H9 (cell line): ENCODE results near the gene CNDP2. TPM values are rescaled to one million over a fixed set of nuclear protein-coding genes. Genes with fewer than 3 reads are reported as not detected.
A peak's percentile ranks its signal among the peaks of the same experiment; 100 is the strongest.

Experiments used
- DNase-seq: peaks from one replicate; pipeline ENCODE4 v3.0.0-alpha.2; 2017
- H2AFZ ChIP-seq: one replicate; pipeline ENCODE4 v1.6.1; 2013; ENCODE audit warnings: mild to moderate bottlenecking, low read length, control low read depth, moderate library complexity
- H2AK5ac ChIP-seq: 2 replicates; pipeline ENCODE4 v1.6.1; 2013; ENCODE audit warnings: low read length, control low read depth, mixed read lengths; ENCODE audit not compliant: insufficient read length
- H2BK120ac ChIP-seq: one replicate; pipeline ENCODE4 v1.6.1; 2013; ENCODE audit warnings: low read depth, mild to moderate bottlenecking, low read length, control low read depth, inconsistent platforms; ENCODE audit not compliant: poor library complexity, severe bottlenecking
- H2BK12ac ChIP-seq: 2 replicates; pipeline ENCODE4 v1.6.1; 2013; ENCODE audit warnings: low read length, control low read depth, mixed read lengths, low read depth; ENCODE audit not compliant: insufficient read length
- H2BK15ac ChIP-seq: 2 replicates; pipeline ENCODE4 v1.6.1; 2013; ENCODE audit warnings: low read depth, low read length, control low read depth
- H2BK20ac ChIP-seq: one replicate; pipeline ENCODE4 v1.6.1; 2013; ENCODE audit warnings: low read depth, mild to moderate bottlenecking, low read length, control low read depth, inconsistent platforms; ENCODE audit not compliant: poor library complexity, severe bottlenecking
- H2BK5ac ChIP-seq: 2 replicates; pipeline ENCODE4 v1.6.1; 2013; ENCODE audit warnings: low read length, control low read depth, mixed read lengths; ENCODE audit not compliant: insufficient read length
- H3K14ac ChIP-seq: 2 replicates; pipeline ENCODE4 v1.6.1; 2013; ENCODE audit warnings: low read length, control low read depth; ENCODE audit not compliant: insufficient read depth
- H3K18ac ChIP-seq: 2 replicates; pipeline ENCODE4 v1.6.1; 2013; ENCODE audit warnings: low read depth, mild to moderate bottlenecking, mixed read lengths, low read length, control low read depth; ENCODE audit not compliant: insufficient read length
- H3K23ac ChIP-seq: 2 replicates; pipeline ENCODE4 v1.6.1; 2013; ENCODE audit warnings: low read length, control low read depth, mixed read lengths, low read depth; ENCODE audit not compliant: insufficient read length
- H3K23me2 ChIP-seq: 2 replicates; pipeline ENCODE4 v1.6.1; 2013; ENCODE audit warnings: low read depth, mild to moderate bottlenecking, mixed read lengths, low read length, control low read depth; ENCODE audit not compliant: insufficient read length, poor library complexity, severe bottlenecking
- H3K27ac ChIP-seq: 2 replicates; pipeline ENCODE4 v1.5.1; 2013; ENCODE audit warnings: low read length, control low read depth, mixed read lengths, low read depth; ENCODE audit not compliant: insufficient read length
- H3K27me3 ChIP-seq: 2 replicates; pipeline ENCODE4 v1.6.1; 2013; ENCODE audit warnings: low read length, control low read depth, inconsistent platforms; ENCODE audit not compliant: insufficient read depth
- H3K4ac ChIP-seq: 2 replicates; pipeline ENCODE4 v1.6.1; 2013; ENCODE audit warnings: low read depth, mild to moderate bottlenecking, control low read depth, inconsistent platforms, low read length, moderate library complexity
- H3K4me1 ChIP-seq: 2 replicates; pipeline ENCODE4 v1.6.1; 2013; ENCODE audit warnings: low read length, control low read depth, inconsistent platforms; ENCODE audit not compliant: insufficient read depth
- H3K4me2 ChIP-seq: 2 replicates; pipeline ENCODE4 v1.6.1; 2013; ENCODE audit warnings: low read length, control low read depth, mixed read lengths; ENCODE audit not compliant: insufficient read length, insufficient read depth
- H3K56ac ChIP-seq: 2 replicates; pipeline ENCODE4 v1.6.1; 2013; ENCODE audit warnings: low read depth, mild to moderate bottlenecking, mixed read lengths, low read length, control low read depth; ENCODE audit not compliant: insufficient read length
- H3K79me1 ChIP-seq: 2 replicates; pipeline ENCODE4 v1.6.1; 2013; ENCODE audit warnings: low read depth, mild to moderate bottlenecking, moderate library complexity, low read length, control low read depth, inconsistent platforms; ENCODE audit not compliant: insufficient read depth, poor library complexity, severe bottlenecking
- H3K79me2 ChIP-seq: 2 replicates; pipeline ENCODE4 v1.6.1; 2013; ENCODE audit warnings: low read length, control low read depth, inconsistent platforms; ENCODE audit not compliant: insufficient read depth
- H3K9ac ChIP-seq: 2 replicates; pipeline ENCODE4 v1.6.1; 2013; ENCODE audit warnings: low read length, control low read depth, mixed read lengths; ENCODE audit not compliant: insufficient read length; ENCODE audit errors: extremely low read depth
- H3K9me3 ChIP-seq: one replicate; pipeline ENCODE4 v1.6.1; 2013; ENCODE audit warnings: low read depth, low read length, inconsistent platforms; ENCODE audit not compliant: control insufficient read depth
- H3T11ph ChIP-seq: one replicate; pipeline ENCODE4 v1.6.1; 2013; ENCODE audit warnings: mild to moderate bottlenecking, low read length, control low read depth, inconsistent platforms
- H4K20me1 ChIP-seq: one replicate; pipeline ENCODE4 v1.6.1; 2013; ENCODE audit not compliant: control insufficient read depth, insufficient read length, insufficient read depth
- H4K5ac ChIP-seq: 2 replicates; pipeline ENCODE4 v1.6.1; 2013; ENCODE audit warnings: low read depth, mild to moderate bottlenecking, mixed read lengths, low read length, control low read depth; ENCODE audit not compliant: insufficient read length
- H4K8ac ChIP-seq: replicated peaks from 2 replicates; pipeline ENCODE4 v1.6.1; 2013; ENCODE audit warnings: low read length, control low read depth, mixed read lengths, low read depth; ENCODE audit not compliant: insufficient read length
- H4K91ac ChIP-seq: 2 replicates; pipeline ENCODE4 v1.6.1; 2013; ENCODE audit warnings: low read depth, mild to moderate bottlenecking, moderate library complexity, mixed read lengths, low read length, control low read depth; ENCODE audit not compliant: insufficient read length
- H3K27ac Mint-ChIP-seq, 3 experiments: 2 replicates in 2 of 3; 3 replicates in 1 of 3; pipeline ENCODE4 v1.8.0; 2020 to 2021; ENCODE audit warnings: mixed read lengths in 3 of 3, mild to moderate bottlenecking in 1 of 3, moderate library complexity in 1 of 3
- H3K27me3 Mint-ChIP-seq: 2 replicates; pipeline ENCODE4 v1.8.0; 2021; ENCODE audit warnings: low read depth, mild to moderate bottlenecking, moderate library complexity, mixed read lengths
- H3K36me3 Mint-ChIP-seq, 3 experiments: 2 replicates in 2 of 3; 3 replicates in 1 of 3; pipeline ENCODE4 v1.8.0; 2020 to 2021; ENCODE audit warnings: low read depth in 3 of 3, mixed read lengths in 3 of 3; ENCODE audit not compliant: insufficient read depth in 1 of 3
- H3K4me1 Mint-ChIP-seq, 2 experiments: 2 replicates each; pipeline ENCODE4 v1.8.0; 2020; ENCODE audit warnings: mixed read lengths in 2 of 2
- H3K4me3 Mint-ChIP-seq, 2 experiments: 2 replicates in 1 of 2; 3 replicates in 1 of 2; pipeline ENCODE4 v1.8.0; 2020 to 2021; ENCODE audit warnings: mild to moderate bottlenecking in 2 of 2, mixed read lengths in 2 of 2, moderate library complexity in 1 of 2
- H3K9me3 Mint-ChIP-seq, 2 experiments: 2 replicates in 1 of 2; 3 replicates in 1 of 2; pipeline ENCODE4 v1.8.0; 2020; ENCODE audit warnings: mild to moderate bottlenecking in 2 of 2, mixed read lengths in 2 of 2, moderate library complexity in 1 of 2
- CTCF ChIP-seq: fragments of 200-600 bp; sonication (generic); conservative IDR thresholded peaks from 3 replicates; pipeline ENCODE4 v1.8.0; 2021; ENCODE audit warnings: antibody characterized with exemption, mild to moderate bottlenecking
- WGBS: extraction: QIAGEN DNeasy Blood & Tissue Kit; methylation state at CpG from one replicate; pipeline ENCODE4 v1.1.7; 2013; ENCODE audit warnings: missing lambda C conversion rate, low lambda C conversion rate, mixed read lengths; ENCODE audit not compliant: insufficient read length; ENCODE audit errors: extremely low coverage; 5-methylcytosine and 5-hydroxymethylcytosine counted together
- total RNA-seq: library from RNA; stranded (reverse); gene quantifications from 2 replicates; pipeline ENCODE4 v1.2.1, GENCODE V29; 2021

The CNDP2 gene
- total RNA-seq, 1 experiment from 2014 or later, result 212 TPM

GRCh38 chr18:74518456-74519295 is 22.5 kb downstream of the CNDP2 start:
- H3K4me1 ChIP-seq, result no peaks in the 10 kb centered on the region
- H3K56ac ChIP-seq, result no peak overlapping the region
- no peak overlapping the region for H2AK5ac ChIP-seq
- H3K9me3 ChIP-seq, result no peaks in the 10 kb centered on the region
- Mint-ChIP-seq H3K27ac (no peak overlapping the region), H3K4me3 (no peak overlapping the region), H3K27me3 (no peaks in the 10 kb centered on the region), H3K4me1 (peaks cover 0 to 5% of the 10 kb centered on the region in 2 experiments; a peak in 1 of 4 replicates), H3K36me3 (peaks cover 70 to 84% (median 82%) of the 10 kb centered on the region in 3 experiments), H3K9me3 (peaks cover 2 to 15% of the 10 kb centered on the region in 2 experiments; a peak in 2 of 5 replicates)
- no peak overlapping the region for H3T11ph ChIP-seq
- H4K20me1 ChIP-seq, result no peaks in the 10 kb centered on the region
- no peak for TF ChIP-seq CTCF
- no peak overlapping the region for H3K4ac ChIP-seq
- no peak overlapping the region for H3K18ac ChIP-seq
- H2BK20ac ChIP-seq, result no peak overlapping the region
- H3K23ac ChIP-seq, result no peak overlapping the region
- no peak overlapping the region for H2BK5ac ChIP-seq
- no peak overlapping the region for H4K5ac ChIP-seq
- H4K91ac ChIP-seq, result no peak overlapping the region
- H2BK120ac ChIP-seq, result no peak overlapping the region
- no peaks in the 10 kb centered on the region for H3K23me2 ChIP-seq
- H4K8ac ChIP-seq, result no peak overlapping the region
- no peak overlapping the region for H2AFZ ChIP-seq
- no peak overlapping the region for H3K4me2 ChIP-seq
- H3K27me3 ChIP-seq, result no peaks in the 10 kb centered on the region
- no peaks in the 10 kb centered on the region for H3K79me1 ChIP-seq
- no peaks in the 10 kb centered on the region for H3K79me2 ChIP-seq
- WGBS, result no CpG with 5 or more reads among the region's 32 CpGs
- peak; percentile 21 for DNase-seq
- H3K27ac ChIP-seq, result no peak overlapping the region
- H2BK12ac ChIP-seq, result no peak overlapping the region
- no peak overlapping the region for H2BK15ac ChIP-seq
- no peak overlapping the region for H3K9ac ChIP-seq
- no peak overlapping the region for H3K14ac ChIP-seq
